HEK293T (cell line): Measurements from ENCODE around the gene NMNAT2.

Source experiments
- ARNT ChIP-seq: fragments of 450-650 bp; IDR thresholded peaks from 2 replicates; pipeline ENCODE4 v1.6.1; 2017; ENCODE audit warnings: mild to moderate bottlenecking
- CTBP1 ChIP-seq: fragments of 450-650 bp; IDR thresholded peaks from 2 replicates; pipeline ENCODE4 v1.6.1; 2016; ENCODE audit warnings: borderline replicate concordance
- ELF4 ChIP-seq: fragments of 450-650 bp; IDR thresholded peaks from 2 replicates; pipeline ENCODE4 v1.6.1; 2017; ENCODE audit warnings: antibody characterized with exemption
- FOXK2 ChIP-seq: fragments of 450-650 bp; IDR thresholded peaks from 2 replicates; pipeline ENCODE4 v1.6.1; 2016; ENCODE audit warnings: mild to moderate bottlenecking
- LEF1 ChIP-seq: fragments of 450-650 bp; IDR thresholded peaks from 2 replicates; pipeline ENCODE4 v1.6.1; 2017; ENCODE audit warnings: mild to moderate bottlenecking, borderline replicate concordance
- NFRKB ChIP-seq: fragments of 450-650 bp; IDR thresholded peaks from 2 replicates; pipeline ENCODE4 v1.6.1; 2016; ENCODE audit warnings: mild to moderate bottlenecking, moderate library complexity
- PKNOX1 ChIP-seq: fragments of 450-650 bp; IDR thresholded peaks from 2 replicates; pipeline ENCODE4 v1.6.1; 2016
- SP1 ChIP-seq: fragments of 450-650 bp; IDR thresholded peaks from 2 replicates; pipeline ENCODE4 v1.6.1; 2017
- TARDBP ChIP-seq: fragments of 450-650 bp; IDR thresholded peaks from 2 replicates; pipeline ENCODE4 v1.6.1; 2016

- TF ChIP-seq PKNOX1 (no peak), SP1 (no peak), LEF1 (no peak), FOXK2 (no peak), CTBP1 (no peak), TARDBP (no peak), ARNT (no peak), NFRKB (no peak), ELF4 (no peak)
Observed at GRCh38 chr1:183231545-183231944, 186.6 kb downstream of the NMNAT2 start.
